OCI-LY7 (cell line): ENCODE results near the gene F8. TPM values are rescaled to one million over a fixed set of nuclear protein-coding genes. Genes with fewer than 3 reads are reported as not detected.
"Not testable (repeated sequence)": the region's sequence is repeated elsewhere in the genome, so short reads cannot be mapped to it uniquely, and the experiment has no call there.

Source experiments
- BruUV-seq: library from RNA; stranded (reverse); fragments of 400-500 nt; replicated peaks from 2 replicates; lab custom pipeline; 2021; lab: Mats Ljungman, UMichigan
- CTCF ChIA-PET: fragments of 300-600 bp; sonication (Branson Sonifier 250); formaldehyde crosslinking; loops from one replicate; lab custom pipeline; 2022; ENCODE audit warnings: antibody characterized with exemption; ENCODE audit not compliant: unreplicated experiment; lab: Charles Lee
- POLR2A ChIA-PET: fragments of 300-600 bp; sonication (Branson Sonifier 250); formaldehyde crosslinking; loops from one replicate; lab custom pipeline; 2022; ENCODE audit warnings: antibody characterized with exemption; lab: Charles Lee
- DNase-seq: peaks from one replicate; pipeline ENCODE4 v3.0.0-alpha.2; 2015; ENCODE audit warnings: low spot score
- H2AFZ ChIP-seq: fragments of 200-600 bp; sonication (generic), shearing (Covaris generic); 2 replicates; pipeline ENCODE4 v1.6.1; 2014; ENCODE audit warnings: mild to moderate bottlenecking, antibody characterized with exemption, low read length, moderate library complexity
- H3K27ac ChIP-seq: fragments of 200-600 bp; sonication (generic); 2 replicates; pipeline ENCODE4 v1.5.1; 2014; ENCODE audit warnings: mixed run types, low read depth, mild to moderate bottlenecking, moderate library complexity, low read length, inconsistent platforms; ENCODE audit not compliant: poor library complexity, severe bottlenecking
- H3K36me3 ChIP-seq: fragments of 200-600 bp; sonication (generic); 2 replicates; pipeline ENCODE4 v1.6.1; 2014; ENCODE audit warnings: mild to moderate bottlenecking, antibody characterized with exemption, low read length, moderate library complexity, mixed read lengths; ENCODE audit not compliant: insufficient read depth
- H3K4me1 ChIP-seq: fragments of 200-600 bp; sonication (generic); 2 replicates; pipeline ENCODE4 v1.5.1; 2014; ENCODE audit warnings: mild to moderate bottlenecking, low read length; ENCODE audit not compliant: insufficient read depth, poor library complexity, severe bottlenecking
- H3K4me2 ChIP-seq: fragments of 200-600 bp; sonication (generic); 2 replicates; pipeline ENCODE4 v1.6.1; 2014; ENCODE audit warnings: mild to moderate bottlenecking, low read length
- H3K4me3 ChIP-seq: fragments of 200-600 bp; sonication (generic); 2 replicates; pipeline ENCODE4 v1.5.1; 2014; ENCODE audit warnings: mild to moderate bottlenecking, low read depth, low read length; ENCODE audit not compliant: poor library complexity, severe bottlenecking
- H3K79me2 ChIP-seq: fragments of 200-600 bp; sonication (generic); 2 replicates; pipeline ENCODE4 v1.6.1; 2016; ENCODE audit warnings: low read depth, mild to moderate bottlenecking, low read length, moderate library complexity, mixed read lengths; ENCODE audit not compliant: insufficient read depth
- H3K9me2 ChIP-seq: fragments of 200-600 bp; sonication (generic); 2 replicates; pipeline ENCODE4 v1.6.1; 2016; ENCODE audit warnings: mild to moderate bottlenecking, low read length, mixed read lengths; ENCODE audit not compliant: insufficient read depth
- H3K9me3 ChIP-seq: fragments of 200-600 bp; sonication (generic); 2 replicates; pipeline ENCODE4 v1.6.1; 2014; ENCODE audit warnings: mild to moderate bottlenecking, mixed run types, low read length, mixed read lengths
- H4K20me1 ChIP-seq: fragments of 200-600 bp; sonication (generic); 2 replicates; pipeline ENCODE4 v1.6.1; 2014; ENCODE audit warnings: mild to moderate bottlenecking, antibody characterized with exemption, low read length, moderate library complexity, mixed read lengths; ENCODE audit not compliant: insufficient read depth
- CTCF ChIP-seq: fragments of 200-600 bp; sonication (generic); conservative IDR thresholded peaks from 2 replicates; pipeline ENCODE4 v1.5.1; 2014; ENCODE audit warnings: mild to moderate bottlenecking, antibody characterized with exemption, low read length, moderate library complexity, mixed read lengths
- EZH2phosphoT487 ChIP-seq: fragments of 200-600 bp; sonication (generic); IDR thresholded peaks from 2 replicates; pipeline ENCODE4 v1.6.1; 2018; ENCODE audit warnings: low read depth, borderline replicate concordance, mild to moderate bottlenecking, mixed run types, antibody characterized with exemption, low read length, moderate library complexity, mixed read lengths
- intact Hi-C: fragments of 100-400 bp; cut with micrococcal nuclease; formaldehyde crosslinking; loops from one replicate; pipeline ENCODE4 v1.10.0; 2022; ENCODE audit not compliant: unreplicated experiment
- total RNA-seq, 2 experiments: library from RNA; depleted of rRNA in 1 of 2; stranded (reverse); fragments of >200 nt in 1 of 2; shearing (Covaris generic) in 1 of 2; gene quantifications; 2 replicates each; pipeline ENCODE4 v1.2.3, GENCODE V29; 2014 to 2022

The F8 gene
- total RNA-seq, 2 experiments from 2014 or later: 0.47 to 1.7 TPM

DNA sequence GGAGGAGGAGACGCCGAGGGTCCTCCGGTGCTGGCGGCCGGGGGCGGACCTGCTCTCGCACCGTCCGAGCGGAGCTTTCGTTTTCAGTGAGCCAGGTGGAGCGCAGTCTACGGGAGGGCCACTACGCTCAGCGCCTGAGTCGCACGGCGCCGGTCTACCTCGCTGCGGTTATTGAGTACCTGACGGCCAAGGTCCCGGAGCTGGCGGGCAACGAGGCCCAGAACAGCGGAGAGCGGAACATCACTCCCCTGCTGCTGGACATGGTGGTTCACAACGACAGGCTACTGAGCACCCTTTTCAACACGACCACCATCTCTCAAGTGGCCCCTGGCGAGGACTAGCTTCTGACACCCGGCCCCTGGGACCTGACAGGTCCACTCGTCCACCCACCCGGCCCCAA is 137.5 kb downstream of the F8 start:
- H3K79me2 ChIP-seq, H3K4me1 ChIP-seq, CTCF ChIA-PET, H4K20me1 ChIP-seq, intact Hi-C loops, H3K4me3 ChIP-seq, H3K4me2 ChIP-seq, POLR2A ChIA-PET, H3K36me3 ChIP-seq, H2AFZ ChIP-seq, BruUV-seq, H3K9me2 ChIP-seq, H3K27ac ChIP-seq, H3K9me3 ChIP-seq, DNase-seq: not testable (repeated sequence)

GRCh38 chrX:154884069-154884468 is 138.5 kb downstream of the F8 start:
- H3K9me3 ChIP-seq, H4K20me1 ChIP-seq, H2AFZ ChIP-seq, H3K79me2 ChIP-seq, H3K4me1 ChIP-seq, H3K4me3 ChIP-seq, POLR2A ChIA-PET, H3K4me2 ChIP-seq, H3K9me2 ChIP-seq, BruUV-seq, H3K27ac ChIP-seq, CTCF ChIA-PET, DNase-seq, H3K36me3 ChIP-seq, intact Hi-C loops: not testable (repeated sequence)

- H3K27ac ChIP-seq: no peak overlapping the region
- no peaks in the 10 kb centered on the region for H3K79me2 ChIP-seq
- H3K9me2 ChIP-seq: no peaks in the 10 kb centered on the region
- no peak overlapping the region for H3K4me2 ChIP-seq
- TF ChIP-seq CTCF (no peak), EZH2phosphoT487 (no peak)
- H4K20me1 ChIP-seq: no peaks in the 10 kb centered on the region
- no peak overlapping the region for H3K4me3 ChIP-seq
- no peak for DNase-seq
- H2AFZ ChIP-seq: no peak overlapping the region
- ChIA-PET CTCF (no interaction called here), POLR2A (no interaction called here)
- H3K9me3 ChIP-seq: no peaks in the 10 kb centered on the region
- no TSS peak for BruUV-seq
- H3K4me1 ChIP-seq: no peaks in the 10 kb centered on the region
- H3K36me3 ChIP-seq: no peaks in the 10 kb centered on the region
- intact Hi-C loops: no loop called here
Measured at GRCh38 chrX:154873329-154873728, 149.2 kb downstream of the F8 start.

DNA sequence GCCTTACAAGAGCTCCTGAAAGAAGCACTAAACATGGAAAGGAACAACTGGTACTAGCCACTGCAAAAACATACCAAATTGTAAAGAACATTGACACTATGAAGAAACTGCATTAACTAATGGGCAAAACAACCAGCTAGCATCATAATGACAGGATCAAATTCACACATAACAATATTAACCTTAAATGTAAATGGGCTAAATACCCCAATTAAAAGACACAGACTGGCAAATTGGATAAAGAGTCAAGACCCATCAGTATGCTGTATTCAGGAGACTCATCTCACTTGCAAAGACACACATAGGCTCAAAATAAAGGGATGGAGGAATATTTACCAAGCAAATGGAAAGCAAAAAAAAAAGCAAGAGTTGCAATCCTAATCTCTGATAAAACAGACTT is 154.0 kb downstream of the F8 start:
- CTCF ChIA-PET, H3K9me2 ChIP-seq, H3K79me2 ChIP-seq, H3K4me3 ChIP-seq, BruUV-seq, H3K9me3 ChIP-seq, H3K4me1 ChIP-seq, DNase-seq, H4K20me1 ChIP-seq, H2AFZ ChIP-seq, POLR2A ChIA-PET, H3K27ac ChIP-seq, H3K36me3 ChIP-seq, H3K4me2 ChIP-seq, intact Hi-C loops: not testable (repeated sequence)
